SKM-1 (cell line): ENCODE data around the gene SH2D3A.
"Not testable (repeated sequence)": the region's sequence is repeated elsewhere in the genome, so short reads cannot be mapped to it uniquely, and the experiment has no call there.

Experiments
- DNase-seq: peaks from one replicate; lab custom pipeline; 2025; ENCODE audit not compliant: unreplicated experiment; lab: John Stamatoyannopoulos, UW

Gene SH2D3A

GRCh38 chr19:6761053-6761676, 6.1 kb downstream of the SH2D3A start:
- no peak for DNase-seq

DNA sequence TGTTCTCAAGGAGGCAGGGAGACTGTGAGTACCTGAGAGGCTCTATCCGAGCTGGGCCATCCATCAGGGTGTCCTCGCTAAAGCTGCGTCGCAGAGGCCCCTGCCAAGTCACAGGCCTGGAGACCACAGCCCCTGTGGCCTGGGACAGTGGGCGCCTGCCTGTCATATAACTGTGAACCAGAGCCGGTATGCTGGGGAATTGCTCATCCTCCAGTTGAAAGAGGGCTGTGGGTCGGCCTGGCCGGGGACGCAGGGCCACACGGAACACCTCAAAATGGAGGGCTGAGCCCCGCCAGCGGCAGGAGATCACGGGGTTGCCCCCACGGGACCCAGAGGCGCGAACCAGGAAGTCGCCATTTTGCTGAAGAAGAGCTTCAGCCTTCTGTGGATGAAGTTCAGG, 6.6 kb downstream of the SH2D3A start:
- no peak for DNase-seq

DNA sequence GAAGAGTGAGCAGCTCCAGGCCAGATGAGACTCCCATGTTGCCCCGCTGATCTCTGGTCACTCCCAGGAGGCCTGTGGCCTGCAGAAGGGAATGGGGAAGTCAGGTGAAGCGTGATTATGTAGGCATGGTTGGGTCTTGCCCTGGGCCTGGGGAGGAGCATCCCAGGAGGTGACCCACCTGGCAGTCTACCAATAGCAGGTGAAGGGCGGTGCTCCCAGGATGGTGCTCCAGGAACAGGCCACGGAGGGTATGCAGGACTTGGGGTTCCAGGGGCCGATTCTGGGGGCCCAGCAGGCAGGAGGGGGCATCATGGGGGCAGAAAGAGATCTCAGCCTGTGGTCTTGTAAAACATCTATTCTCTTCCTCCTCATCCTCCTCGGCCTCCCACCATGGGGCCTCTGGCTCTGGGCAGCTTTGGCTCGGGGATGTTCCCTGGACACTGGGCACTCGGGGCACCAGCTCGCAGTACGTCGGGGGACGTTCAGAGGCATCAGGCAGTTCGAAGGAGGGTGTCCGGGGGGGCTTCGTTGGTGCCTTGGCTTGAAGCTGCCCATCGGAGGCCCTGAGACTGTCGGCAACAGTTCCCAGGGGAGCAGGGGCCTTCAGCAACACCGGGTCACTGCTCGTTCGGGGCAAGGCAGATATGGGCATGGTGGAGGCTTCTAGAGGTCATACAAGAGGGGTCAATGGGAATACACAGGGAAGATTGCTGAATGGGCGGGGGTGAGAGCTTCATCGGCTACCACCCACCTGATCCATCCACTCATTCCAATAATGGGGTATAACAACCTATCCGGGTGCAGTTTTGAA, 12.4 kb downstream of the SH2D3A start:
- no peak for DNase-seq

DNA sequence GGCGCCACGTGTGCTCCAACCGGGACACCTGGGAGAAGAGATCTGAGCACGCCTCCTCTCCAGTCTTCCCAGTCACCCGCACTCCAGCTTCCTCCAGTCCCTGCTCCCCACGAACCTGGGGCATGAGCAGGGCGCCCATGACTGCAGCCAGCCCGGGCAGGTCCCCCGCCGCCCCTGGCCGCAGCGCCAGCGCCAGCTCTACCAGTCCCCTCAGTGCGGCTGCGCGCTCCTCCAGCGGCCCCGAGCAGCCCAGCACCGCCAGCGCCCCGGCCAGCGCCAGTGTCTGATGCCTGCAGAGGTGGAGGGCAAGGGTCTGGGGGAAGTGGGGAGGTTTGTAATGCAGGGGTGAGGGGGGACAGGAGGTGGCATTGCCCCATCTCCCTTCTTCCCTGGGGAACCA, 13.1 kb downstream of the SH2D3A start:
- no peak for DNase-seq

GRCh38 chr19:6753178-6754031, 13.8 kb downstream of the SH2D3A start:
- DNase-seq, result peak; percentile 92

DNA sequence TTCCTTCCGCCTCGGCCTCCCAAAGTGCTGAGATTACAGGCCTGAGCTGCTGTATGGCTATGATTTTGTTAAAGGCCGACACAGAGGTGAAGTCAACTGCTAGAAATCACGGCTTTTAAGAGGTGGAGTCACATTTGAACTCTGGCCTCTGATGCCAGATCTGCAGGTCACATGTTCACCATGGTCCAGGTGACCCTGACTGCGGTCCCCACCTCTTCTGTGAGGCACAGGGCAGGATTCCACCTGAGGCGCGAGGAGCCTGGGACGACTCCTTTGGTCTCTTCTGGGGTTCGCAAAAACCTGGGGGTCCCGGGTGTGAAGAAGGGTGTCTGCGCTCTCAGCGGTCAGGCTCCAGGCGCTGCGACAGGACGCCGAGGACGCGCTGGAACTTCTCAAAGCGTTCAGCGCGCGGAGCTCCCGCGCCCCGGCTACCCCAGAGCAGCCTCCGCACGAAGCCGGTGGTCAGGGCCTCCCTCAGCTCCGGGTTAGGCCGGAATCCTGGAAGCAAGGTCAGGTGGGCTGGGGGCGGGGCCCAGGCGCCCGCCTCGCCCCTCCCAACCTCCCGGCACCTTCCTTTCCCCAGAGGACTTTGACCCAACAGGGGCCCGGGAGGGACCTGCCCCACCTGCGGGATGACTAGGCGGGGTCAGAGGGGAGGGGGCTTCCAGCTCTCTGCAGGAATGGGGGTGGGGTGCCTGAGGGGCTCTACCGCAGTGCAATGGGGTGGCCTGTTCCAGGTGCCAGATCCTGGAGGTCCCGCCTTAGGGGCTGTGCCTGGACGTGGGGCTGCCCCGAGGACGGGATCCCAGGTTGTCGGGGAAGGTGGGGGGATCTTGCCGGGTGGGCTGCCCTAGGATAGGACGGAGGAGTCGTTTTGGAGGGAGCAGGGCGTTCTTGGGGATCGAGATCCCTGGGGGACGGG, 14.7 kb downstream of the SH2D3A start:
- no peak for DNase-seq

GRCh38 chr19:6751189-6751588, 16.0 kb downstream of the SH2D3A start:
- no peak for DNase-seq

- DNase-seq, result no peak
Measured at GRCh38 chr19:6750062-6750461, 17.2 kb downstream of the SH2D3A start.

DNA sequence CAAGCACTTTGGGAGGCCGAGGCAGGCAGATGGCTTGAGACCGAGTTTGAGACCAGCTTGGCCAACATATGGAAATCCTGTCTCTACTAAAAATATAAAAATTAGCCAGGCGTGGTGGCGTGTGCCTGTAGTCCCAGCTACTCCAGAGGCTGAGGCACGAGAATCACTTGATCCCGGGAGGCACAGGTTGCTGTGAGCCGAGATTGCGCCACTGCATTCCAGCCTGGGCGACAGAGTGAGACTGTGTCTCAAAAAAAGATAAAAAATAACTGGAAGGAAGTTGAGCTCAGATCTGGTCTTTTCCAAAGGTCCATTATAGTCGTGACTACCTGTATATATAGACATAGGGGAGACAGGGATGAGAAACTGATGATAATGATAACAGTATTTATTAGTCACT, 18.7 kb downstream of the SH2D3A start:
- not testable (repeated sequence) for DNase-seq

DNA sequence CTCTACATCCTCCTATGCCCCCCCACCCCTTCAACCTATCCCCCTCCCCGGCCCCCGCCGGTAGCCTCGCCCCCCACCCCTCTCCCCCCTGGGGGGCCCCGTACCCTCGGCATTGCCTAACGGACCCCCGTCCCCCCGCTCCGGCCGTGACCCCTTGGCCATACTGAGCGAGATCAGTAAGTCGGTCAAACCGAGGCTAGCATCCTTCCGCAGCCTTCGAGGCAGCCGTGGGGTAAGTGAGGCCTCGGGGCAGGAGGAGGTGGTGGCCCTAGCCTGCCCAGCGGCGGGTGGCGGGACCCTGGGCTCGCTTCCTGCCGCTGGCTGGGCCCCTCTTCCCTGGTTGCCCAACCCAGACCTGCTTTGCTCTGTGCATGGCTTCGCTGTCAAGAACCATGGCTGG, 21.3 kb downstream of the SH2D3A start:
- no peak for DNase-seq

DNA sequence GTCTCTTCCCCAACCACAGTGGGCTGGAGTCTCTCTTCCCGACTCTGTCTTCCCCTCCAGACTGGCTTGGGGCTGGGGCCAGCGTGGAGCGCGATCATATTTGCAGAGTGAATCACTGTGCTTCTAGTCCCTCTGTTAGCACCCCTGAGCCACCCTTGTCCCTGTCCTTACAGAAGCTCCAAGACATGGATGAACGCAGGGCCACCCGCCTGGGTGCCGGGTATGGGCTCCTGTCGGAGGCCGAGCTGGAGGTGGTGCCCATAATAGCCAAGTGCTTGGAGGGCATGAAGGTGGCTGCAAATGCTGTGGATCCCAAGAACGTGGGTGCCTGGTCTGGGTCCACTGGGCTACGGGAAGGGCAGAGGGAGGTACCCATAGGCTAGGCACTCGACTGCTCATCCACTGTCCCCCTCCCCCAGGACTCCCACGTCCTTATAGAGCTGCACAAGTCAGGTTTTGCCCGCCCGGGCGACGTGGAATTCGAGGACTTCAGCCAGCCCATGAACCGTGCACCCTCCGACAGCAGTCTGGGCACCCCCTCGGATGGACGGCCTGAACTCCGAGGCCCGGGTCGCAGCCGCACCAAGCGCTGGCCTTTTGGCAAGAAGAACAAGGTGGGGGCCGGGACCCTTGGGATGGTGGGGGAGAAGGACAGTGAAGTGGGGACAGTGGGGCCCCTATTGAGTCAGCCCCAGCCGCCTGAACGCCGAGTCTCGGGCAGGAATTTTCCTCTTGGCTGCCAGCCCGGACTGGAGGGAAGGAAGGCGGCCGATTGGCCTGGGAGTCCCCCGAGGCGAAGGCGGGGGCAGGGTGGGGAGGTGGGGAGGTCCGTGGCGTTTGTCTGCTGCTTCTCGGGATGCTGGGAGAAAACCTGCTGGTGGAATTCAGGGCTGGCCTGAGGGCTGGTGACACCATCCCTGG, 22.6 kb downstream of the SH2D3A start:
- no peak for DNase-seq

DNA sequence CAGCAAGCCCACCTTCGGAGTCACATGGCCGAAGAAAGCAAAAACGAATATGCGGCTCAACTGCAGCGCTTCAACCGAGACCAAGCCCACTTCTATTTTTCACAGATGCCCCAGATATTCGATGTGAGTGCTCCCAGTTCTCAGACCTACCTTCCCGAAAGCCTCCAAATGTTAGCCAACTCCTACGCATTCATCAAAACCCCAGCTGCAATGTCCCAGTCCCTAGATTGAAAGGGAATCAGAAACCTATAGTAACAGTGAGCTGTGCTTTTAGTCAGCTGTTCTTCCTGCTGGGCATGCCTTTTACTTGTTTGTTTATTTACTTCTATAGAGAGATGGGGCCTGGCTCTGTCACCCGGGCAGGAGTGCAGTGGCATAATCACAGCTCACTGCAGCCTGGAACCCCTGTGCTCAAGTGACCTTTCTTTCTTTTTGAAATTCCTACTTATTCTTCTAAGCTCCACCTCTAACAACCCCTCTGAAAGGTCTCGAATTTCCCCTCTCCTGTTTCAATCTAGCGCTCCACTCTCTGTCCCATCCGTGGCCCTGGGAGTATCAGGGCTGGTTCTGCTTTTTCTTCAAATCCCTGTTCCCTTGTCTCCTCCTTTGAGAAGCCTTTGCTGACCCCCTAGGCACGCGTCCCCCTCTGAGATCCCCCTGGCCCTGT, 23.4 kb downstream of the SH2D3A start:
- DNase-seq, result no peak

DNA sequence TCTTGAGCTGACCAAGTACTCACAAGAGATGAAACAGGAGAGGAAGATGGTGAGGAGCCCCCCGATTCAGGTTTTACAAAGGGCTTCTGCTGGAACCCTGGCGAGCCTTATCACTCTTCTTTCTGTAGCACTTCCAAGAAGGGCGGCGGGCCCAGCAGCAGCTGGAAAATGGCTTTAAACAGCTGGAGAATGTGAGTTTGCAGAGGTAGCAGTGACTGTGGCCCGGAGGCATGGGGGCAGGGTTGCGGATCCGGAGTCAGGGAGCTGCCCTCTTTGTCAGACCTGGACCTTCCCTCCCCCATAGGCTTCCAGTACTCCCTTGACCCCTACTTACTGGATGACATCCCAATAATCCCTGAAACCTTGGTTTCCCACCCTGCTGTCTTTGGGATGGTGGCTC, 24.2 kb downstream of the SH2D3A start:
- no peak for DNase-seq

DNA sequence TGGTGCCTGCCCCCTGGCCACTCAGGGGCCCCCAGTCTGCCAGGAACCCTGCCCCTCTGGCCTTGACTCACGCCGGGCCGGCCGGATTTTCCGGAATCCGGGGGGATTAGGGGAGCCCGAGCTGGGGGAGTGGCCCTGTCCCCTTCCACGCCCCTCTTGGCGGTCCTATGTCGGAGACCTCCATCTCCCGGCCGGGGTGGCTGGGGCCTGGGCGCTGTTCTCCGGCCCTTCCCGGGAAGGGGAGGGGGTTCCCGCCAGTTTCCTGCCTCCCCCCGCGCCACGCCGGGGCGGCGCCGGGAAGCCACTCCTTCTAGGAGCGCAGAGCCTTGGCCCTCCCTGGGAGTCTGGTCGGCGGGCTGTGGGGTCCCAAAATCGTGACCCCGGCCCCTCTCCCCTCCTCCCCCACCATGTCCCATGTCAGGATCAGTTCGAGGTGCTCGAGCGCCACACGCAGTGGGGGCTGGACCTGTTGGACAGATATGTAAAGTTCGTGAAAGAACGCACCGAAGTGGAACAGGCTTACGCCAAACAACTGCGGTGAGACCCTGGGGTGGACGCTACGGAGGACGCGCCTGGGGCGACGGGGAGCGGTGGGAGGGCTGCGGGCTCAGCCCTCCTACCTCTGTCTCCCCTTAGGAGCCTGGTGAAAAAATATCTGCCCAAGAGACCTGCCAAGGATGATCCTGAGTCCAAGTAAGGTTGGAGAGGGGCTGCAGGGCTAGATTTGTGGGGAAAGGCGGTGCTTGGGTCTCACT, 26.5 kb downstream of the SH2D3A start:
- DNase-seq, result no peak

- DNase-seq, result no peak
Measured at GRCh38 chr19:6739883-6740588, 27.2 kb downstream of the SH2D3A start.

- peak; percentile 59 for DNase-seq
Measured at GRCh38 chr19:6739390-6739882, 27.8 kb downstream of the SH2D3A start, which contains the start of gene TRIP10. Gene TRIP10, plus strand, starts transcription at chr19:6739680. Its CDS starts 82 bp downstream, at chr19:6739762.

DNA sequence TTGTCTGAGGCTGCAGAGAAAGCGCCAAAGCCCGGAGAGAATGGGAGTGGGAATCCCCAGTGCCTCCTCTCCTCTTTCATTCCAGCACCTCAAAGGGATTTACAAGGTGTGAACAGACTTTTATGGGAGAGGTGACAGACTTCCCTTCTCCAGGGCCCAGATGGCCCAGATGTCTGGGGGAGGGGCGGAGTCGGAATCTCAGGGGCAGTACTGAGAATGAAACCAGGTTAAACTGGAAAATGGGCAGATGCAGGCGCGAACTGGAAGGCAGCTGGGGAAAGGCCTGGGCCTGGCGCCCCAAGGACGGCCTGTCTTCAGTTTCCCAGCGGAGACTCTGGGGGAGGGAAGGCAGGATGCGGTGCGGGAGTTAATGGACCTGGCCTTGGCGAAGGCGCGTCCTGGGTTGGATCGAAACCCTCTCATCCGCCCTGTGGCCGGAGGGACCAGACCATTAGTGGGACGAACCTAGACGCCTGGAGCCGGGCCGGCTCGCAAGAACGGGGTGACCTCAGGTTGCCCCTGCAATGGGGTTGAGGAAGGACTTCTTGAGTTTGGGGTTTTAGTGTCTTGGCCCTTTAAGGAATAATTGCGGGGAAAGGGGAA, 28.3 kb downstream of the SH2D3A start:
- DNase-seq, result no peak
